Amniotic stem cell (primary cell): ENCODE data around the gene PTPN7.
A peak's percentile ranks its signal among the peaks of the same experiment; 100 is the strongest.
"Not testable (repeated sequence)": the region's sequence is repeated elsewhere in the genome, so short reads cannot be mapped to it uniquely, and the experiment has no call there.

Experiments used
- DNase-seq: peaks from one replicate; lab custom pipeline; 2025; lab: John Stamatoyannopoulos, UW

The PTPN7 gene

GRCh38 chr1:202167054-202167453, 6.7 kb upstream of the PTPN7 start:
- not testable (repeated sequence) for DNase-seq

GRCh38 chr1:202165942-202166843, 5.8 kb upstream of the PTPN7 start:
- DNase-seq, result no peak

- no peak for DNase-seq
Observed at GRCh38 chr1:202165267-202165941, 5.0 kb upstream of the PTPN7 start.

- no peak for DNase-seq
Observed at GRCh38 chr1:202164271-202165037, 4.1 kb upstream of the PTPN7 start.

GRCh38 chr1:202163281-202164270, 3.2 kb upstream of the PTPN7 start:
- DNase-seq, result no peak

GRCh38 chr1:202162418-202163280, 2.2 kb upstream of the PTPN7 start:
- no peak for DNase-seq

GRCh38 chr1:202162047-202162417, 1.6 kb upstream of the PTPN7 start:
- DNase-seq, result no peak

- no peak for DNase-seq
Observed at GRCh38 chr1:202161151-202162046, 997 bp upstream of the PTPN7 start.

GRCh38 chr1:202159534-202160371, 649 bp downstream of the PTPN7 start:
- DNase-seq, result no peak

- DNase-seq, result no peak
Observed at GRCh38 chr1:202158810-202159533, 1.4 kb downstream of the PTPN7 start.

- DNase-seq, result no peak
Observed at GRCh38 chr1:202157945-202158344, 2.5 kb downstream of the PTPN7 start.

- no peak for DNase-seq
Observed at GRCh38 chr1:202156590-202156989, 3.8 kb downstream of the PTPN7 start.

GRCh38 chr1:202155478-202156021, 4.9 kb downstream of the PTPN7 start:
- DNase-seq, result no peak

GRCh38 chr1:202154766-202155477, 5.5 kb downstream of the PTPN7 start:
- DNase-seq, result peak; percentile 42

- DNase-seq, result no peak
Observed at GRCh38 chr1:202154148-202154765, 6.1 kb downstream of the PTPN7 start.

- DNase-seq, result no peak
Observed at GRCh38 chr1:202153284-202153683, 7.1 kb downstream of the PTPN7 start.
